HepG2 (cell line): ENCODE measurements around the gene HMBS.

Experiments used
- BHLHE40 ChIP-seq: IDR thresholded peaks from 2 replicates; pipeline ENCODE4 v1.6.1; 2011; ENCODE audit warnings: low read length, improper control_type of control experiment
- CTCF ChIP-seq: sonication (generic); formaldehyde crosslinking; IDR thresholded peaks from 2 replicates; pipeline ENCODE4 v1.5.0; 2020; ENCODE audit warnings: mild to moderate bottlenecking, missing genetic modification reagents, moderate library complexity
- HMGXB4 ChIP-seq, 2 experiments: sonication (generic) in 1 of 2; formaldehyde crosslinking in 1 of 2; IDR thresholded peaks; 2 replicates each; pipeline versions ENCODE4 v1.4.0 to v1.6.1; 2018 to 2020; ENCODE audit warnings: missing genetic modification reagents in 2 of 2, borderline replicate concordance in 1 of 2, low read depth in 1 of 2, mild to moderate bottlenecking in 1 of 2, missing biosample characterization in 1 of 2
- IKZF4 ChIP-seq: sonication (generic); formaldehyde crosslinking; IDR thresholded peaks from 2 replicates; pipeline ENCODE4 v1.5.1; 2020; ENCODE audit warnings: borderline replicate concordance, mild to moderate bottlenecking, low read depth, missing genetic modification reagents; ENCODE audit errors: not compliant biosample characterization
- NR2F2 ChIP-seq: IDR thresholded peaks from 2 replicates; pipeline ENCODE4 v1.6.1; 2012; ENCODE audit warnings: low read depth, inconsistent platforms, borderline replicate concordance
- USF2 ChIP-seq, 2 experiments: sonication (generic) in 1 of 2; formaldehyde crosslinking in 1 of 2; IDR thresholded peaks; 2 replicates each; pipeline versions ENCODE4 v1.5.1 to v1.6.1; 2011 to 2020; ENCODE audit warnings: borderline replicate concordance in 1 of 2, low read depth in 1 of 2, low read length in 1 of 2, mild to moderate bottlenecking in 1 of 2, missing genetic modification reagents in 1 of 2, moderate library complexity in 1 of 2
- ZBTB3 ChIP-seq: sonication (generic); formaldehyde crosslinking; IDR thresholded peaks from 2 replicates; pipeline ENCODE4 v1.4.0; 2020; ENCODE audit warnings: low read depth, mild to moderate bottlenecking, moderate library complexity, missing genetic modification reagents, borderline replicate concordance
- ZNF160 ChIP-seq: sonication (generic); formaldehyde crosslinking; IDR thresholded peaks from 2 replicates; pipeline ENCODE4 v1.8.0; 2022; ENCODE audit warnings: mild to moderate bottlenecking, inconsistent platforms, missing genetic modification reagents
- ZNF572 ChIP-seq: sonication (generic); formaldehyde crosslinking; IDR thresholded peaks from 2 replicates; pipeline ENCODE4 v1.5.1; 2020; ENCODE audit warnings: mild to moderate bottlenecking, missing genetic modification reagents
- TF ChIP-seq, protein P1 (sequence below): IDR thresholded peaks from 2 replicates; pipeline ENCODE4 v1.6.1; 2016; ENCODE audit warnings: missing biosample characterization, missing genetic modification reagents, low read depth
- TF ChIP-seq, protein P2 (sequence below): IDR thresholded peaks from 2 replicates; pipeline ENCODE4 v1.6.1; 2012; ENCODE audit warnings: inconsistent platforms
- TF ChIP-seq, protein P3 (sequence below): sonication (generic); formaldehyde crosslinking; IDR thresholded peaks from 2 replicates; pipeline ENCODE4 v1.5.1; 2020; ENCODE audit warnings: missing genetic modification reagents, mild to moderate bottlenecking, borderline replicate concordance
- TF ChIP-seq, protein P4 (sequence below): IDR thresholded peaks from 2 replicates; pipeline ENCODE4 v1.6.1; 2012; ENCODE audit warnings: low read depth, low read length, improper control_type of control experiment

DNA sequence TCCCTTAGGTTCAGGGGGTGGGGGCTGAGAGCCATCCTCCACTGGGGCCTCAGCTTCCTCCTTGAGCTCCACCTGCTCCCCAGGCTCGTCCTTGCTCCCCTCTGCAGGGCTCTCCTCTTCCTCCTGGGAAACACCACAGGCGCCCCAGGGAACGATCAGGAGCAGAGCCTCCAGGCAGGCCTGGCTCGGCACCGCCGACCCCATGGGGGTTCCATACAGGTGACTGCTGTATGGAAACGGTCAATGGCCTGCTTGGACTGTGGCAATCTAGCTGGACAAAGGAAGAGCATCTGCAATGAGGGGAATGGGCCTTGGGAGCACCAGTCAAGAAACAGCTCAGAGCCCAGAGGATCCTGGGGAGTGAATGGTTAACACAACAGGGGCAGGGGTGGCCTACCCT lies 35.6 kb upstream of the HMBS start:
- TF ChIP-seq, protein P1, sequence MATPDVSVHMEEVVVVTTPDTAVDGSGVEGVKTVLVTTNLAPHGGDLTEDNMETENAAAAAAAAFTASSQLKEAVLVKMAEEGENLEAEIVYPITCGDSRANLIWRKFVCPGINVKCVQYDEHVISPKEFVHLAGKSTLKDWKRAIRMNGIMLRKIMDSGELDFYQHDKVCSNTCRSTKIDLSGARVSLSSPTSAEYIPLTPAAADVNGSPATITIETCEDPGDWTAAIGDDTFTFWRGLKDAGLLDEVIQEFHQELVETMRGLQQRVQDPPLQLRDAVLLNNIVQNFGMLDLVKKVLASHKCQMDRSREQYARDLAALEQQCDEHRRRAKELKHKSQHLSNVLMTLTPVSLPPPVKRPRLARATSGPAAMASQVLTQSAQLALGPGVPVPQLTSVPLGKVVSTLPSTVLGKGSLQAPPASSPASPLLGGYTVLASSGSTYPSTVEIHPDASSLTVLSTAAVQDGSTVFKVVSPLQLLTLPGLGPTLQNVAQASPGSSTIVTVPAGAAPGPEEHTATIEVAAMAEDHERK (CRISPR knock-in tag), result no peak
- no peak for TF ChIP-seq USF2 (IDR thresholded peaks at IDR 0.05; ENCODE audit: low read depth, low read length)
- TF ChIP-seq USF2 (CRISPR knock-in tag; IDR thresholded peaks at IDR 0.05; ENCODE audit: borderline replicate concordance), result no peak
- TF ChIP-seq, protein P2, sequence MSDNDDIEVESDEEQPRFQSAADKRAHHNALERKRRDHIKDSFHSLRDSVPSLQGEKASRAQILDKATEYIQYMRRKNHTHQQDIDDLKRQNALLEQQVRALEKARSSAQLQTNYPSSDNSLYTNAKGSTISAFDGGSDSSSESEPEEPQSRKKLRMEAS, result no peak
- TF ChIP-seq NR2F2, result no peak
- TF ChIP-seq CTCF (CRISPR knock-in tag), result no peak
- no peak for TF ChIP-seq ZNF572 (CRISPR knock-in tag)
- no peak for TF ChIP-seq ZBTB3 (CRISPR knock-in tag)
- TF ChIP-seq HMGXB4 (CRISPR knock-in tag; IDR thresholded peaks at IDR 0.05; ENCODE audit: borderline replicate concordance in 1 of 2, low read depth in 1 of 2), result no peak
- TF ChIP-seq, protein P3, sequence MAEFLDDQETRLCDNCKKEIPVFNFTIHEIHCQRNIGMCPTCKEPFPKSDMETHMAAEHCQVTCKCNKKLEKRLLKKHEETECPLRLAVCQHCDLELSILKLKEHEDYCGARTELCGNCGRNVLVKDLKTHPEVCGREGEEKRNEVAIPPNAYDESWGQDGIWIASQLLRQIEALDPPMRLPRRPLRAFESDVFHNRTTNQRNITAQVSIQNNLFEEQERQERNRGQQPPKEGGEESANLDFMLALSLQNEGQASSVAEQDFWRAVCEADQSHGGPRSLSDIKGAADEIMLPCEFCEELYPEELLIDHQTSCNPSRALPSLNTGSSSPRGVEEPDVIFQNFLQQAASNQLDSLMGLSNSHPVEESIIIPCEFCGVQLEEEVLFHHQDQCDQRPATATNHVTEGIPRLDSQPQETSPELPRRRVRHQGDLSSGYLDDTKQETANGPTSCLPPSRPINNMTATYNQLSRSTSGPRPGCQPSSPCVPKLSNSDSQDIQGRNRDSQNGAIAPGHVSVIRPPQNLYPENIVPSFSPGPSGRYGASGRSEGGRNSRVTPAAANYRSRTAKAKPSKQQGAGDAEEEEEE (CRISPR knock-in tag), result no peak
- no peak for TF ChIP-seq ZNF160
- TF ChIP-seq, protein P4, sequence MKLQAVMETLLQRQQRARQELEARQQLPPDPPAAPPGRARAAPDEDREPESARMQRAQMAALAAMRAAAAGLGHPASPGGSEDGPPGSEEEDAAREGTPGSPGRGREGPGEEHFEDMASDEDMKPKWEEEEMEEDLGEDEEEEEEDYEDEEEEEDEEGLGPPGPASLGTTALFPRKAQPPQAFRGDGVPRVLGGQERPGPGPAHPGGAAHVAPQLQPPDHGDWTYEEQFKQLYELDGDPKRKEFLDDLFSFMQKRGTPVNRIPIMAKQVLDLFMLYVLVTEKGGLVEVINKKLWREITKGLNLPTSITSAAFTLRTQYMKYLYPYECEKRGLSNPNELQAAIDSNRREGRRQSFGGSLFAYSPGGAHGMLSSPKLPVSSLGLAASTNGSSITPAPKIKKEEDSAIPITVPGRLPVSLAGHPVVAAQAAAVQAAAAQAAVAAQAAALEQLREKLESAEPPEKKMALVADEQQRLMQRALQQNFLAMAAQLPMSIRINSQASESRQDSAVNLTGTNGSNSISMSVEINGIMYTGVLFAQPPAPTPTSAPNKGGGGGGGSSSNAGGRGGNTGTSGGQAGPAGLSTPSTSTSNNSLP, result no peak
- TF ChIP-seq BHLHE40, result no peak
- no peak for TF ChIP-seq IKZF4 (CRISPR knock-in tag)
